A549 (cell line): ENCODE measurements around the gene FBXL13. TPM values are rescaled to one million over a fixed set of nuclear protein-coding genes. Genes with fewer than 3 reads are reported as not detected.
A peak's percentile ranks its signal among the peaks of the same experiment; 100 is the strongest.
"Not testable (repeated sequence)": the region's sequence is repeated elsewhere in the genome, so short reads cannot be mapped to it uniquely, and the experiment has no call there.

ENCODE experiments used
- ATAC-seq, 2 experiments: fragments of 200-7000 bp in 1 of 2; fragments of >200 bp in 1 of 2; cut with Nextera tagmentation in 1 of 2; cut with Tn5 transposase in 1 of 2; 3 replicates each; pipeline versions ENCODE4 v1.8.0 to v1.9.1; 2018 to 2020; ENCODE audit warnings: mild to moderate bottlenecking in 1 of 2, moderate library complexity in 1 of 2
- CTCF ChIA-PET: fragments of 300-600 bp; sonication (Branson Sonifier 250); formaldehyde crosslinking; extraction: SDS; loops from one replicate; lab custom pipeline; 2021; ENCODE audit warnings: antibody characterized with exemption, inconsistent platforms; lab: Yijun Ruan, JAX
- POLR2A ChIA-PET: fragments of 350-600 bp; formaldehyde crosslinking; extraction: SDS; loops from one replicate; lab custom pipeline; 2021; ENCODE audit warnings: antibody characterized with exemption, inconsistent platforms; lab: Yijun Ruan, JAX
- DNase-seq, 2 experiments: peaks; one replicate each; pipeline versions ENCODE4 v3.0.0 to v3.0.0-alpha.2; 2011 to 2016; ENCODE audit warnings: low read depth in 1 of 2, low spot score in 1 of 2
- FAIRE-seq: peaks from 2 replicates; lab custom pipeline; 2011; peaks lifted over from hg19 to GRCh38; lab: Jason Lieb, UNC
- H3K27ac ChIP-seq, 2 experiments: fragments of >200 bp; sonication (Bioruptor Twin); formaldehyde crosslinking; 3 replicates each; pipeline ENCODE4 v1.5.1; 2016 to 2017
- H3K4me1 ChIP-seq: fragments of >200 bp; sonication (Bioruptor Twin); formaldehyde crosslinking; 3 replicates; pipeline ENCODE4 v1.6.1; 2016
- H3K4me2 ChIP-seq: fragments of >200 bp; sonication (Bioruptor Twin); formaldehyde crosslinking; 3 replicates; pipeline ENCODE4 v1.6.1; 2016
- H3K4me3 ChIP-seq: fragments of >200 bp; sonication (Bioruptor Twin); formaldehyde crosslinking; 3 replicates; pipeline ENCODE4 v1.5.1; 2016
- H3K9me3 ChIP-seq: fragments of >200 bp; sonication (Bioruptor Twin); formaldehyde crosslinking; 3 replicates; pipeline ENCODE4 v1.6.1; 2016
- BHLHE40 ChIP-seq: IDR thresholded peaks from 2 replicates; pipeline ENCODE4 v1.6.1; 2012; ENCODE audit warnings: low read depth, low read length, inconsistent platforms
- CBX8 ChIP-seq: fragments of 200-600 bp; sonication (generic); IDR thresholded peaks from 2 replicates; pipeline ENCODE4 v1.6.1; 2016
- EP300 ChIP-seq, 2 experiments: fragments of >200 bp; sonication (Bioruptor Twin); formaldehyde crosslinking; IDR thresholded peaks; 2 replicates in 1 of 2; 3 replicates in 1 of 2; pipeline ENCODE4 v1.6.1; 2016 to 2017
- ESRRA ChIP-seq: fragments of 150-350 bp; IDR thresholded peaks from 2 replicates; pipeline ENCODE4 v1.6.1; 2014; ENCODE audit warnings: mild to moderate bottlenecking, low read length, borderline replicate concordance
- FOXS1 ChIP-seq: fragments of 250-450 bp; sonication (Bioruptor Pico); IDR thresholded peaks from 2 replicates; pipeline ENCODE4 v1.5.0; 2020; ENCODE audit warnings: mild to moderate bottlenecking, moderate library complexity
- GATA3 ChIP-seq: IDR thresholded peaks from 2 replicates; pipeline ENCODE4 v1.6.1; 2012; ENCODE audit warnings: borderline replicate concordance
- HEYL ChIP-seq: fragments of 250-450 bp; sonication (Bioruptor Pico); IDR thresholded peaks from 2 replicates; pipeline ENCODE4 v1.8.0; 2021; ENCODE audit warnings: mild to moderate bottlenecking, moderate library complexity
- HOXA7 ChIP-seq: fragments of 250-450 bp; sonication (Bioruptor Pico); IDR thresholded peaks from 2 replicates; pipeline ENCODE4 v1.5.0; 2020; ENCODE audit warnings: mild to moderate bottlenecking, moderate library complexity
- HOXB13 ChIP-seq: fragments of 250-450 bp; sonication (Bioruptor Pico); IDR thresholded peaks from 2 replicates; pipeline ENCODE4 v1.5.0; 2020; ENCODE audit warnings: low read depth, mild to moderate bottlenecking, moderate library complexity
- HOXB5 ChIP-seq: fragments of 250-450 bp; sonication (Bioruptor Pico); IDR thresholded peaks from 2 replicates; pipeline ENCODE4 v1.5.0; 2020; ENCODE audit warnings: mild to moderate bottlenecking, moderate library complexity
- JUN ChIP-seq, 2 experiments: fragments of >200 bp; sonication (Bioruptor Twin); formaldehyde crosslinking; IDR thresholded peaks; 2 replicates in 1 of 2; 3 replicates in 1 of 2; pipeline ENCODE4 v1.6.1; 2016 to 2017
- JUNB ChIP-seq: fragments of >200 bp; sonication (Bioruptor Twin); formaldehyde crosslinking; IDR thresholded peaks from 2 replicates; pipeline ENCODE4 v1.6.1; 2016
- KDM1A ChIP-seq: fragments of 200-600 bp; sonication (generic); IDR thresholded peaks from 2 replicates; pipeline ENCODE4 v1.6.1; 2016; ENCODE audit warnings: low read depth, mild to moderate bottlenecking
- MAFK ChIP-seq: fragments of 450-650 bp; IDR thresholded peaks from 2 replicates; pipeline ENCODE4 v1.6.1; 2014; ENCODE audit not compliant: partially characterized antibody
- MAX ChIP-seq: IDR thresholded peaks from 2 replicates; pipeline ENCODE4 v1.6.1; 2012
- NPAS2 ChIP-seq: fragments of 250-450 bp; sonication (Bioruptor Pico); IDR thresholded peaks from 2 replicates; pipeline ENCODE4 v1.8.0; 2022; ENCODE audit warnings: mild to moderate bottlenecking, moderate library complexity, borderline replicate concordance
- RCOR1 ChIP-seq: fragments of 150-350 bp; IDR thresholded peaks from 2 replicates; pipeline ENCODE4 v1.6.1; 2014; ENCODE audit warnings: antibody characterized with exemption, low read length, low read depth
- RFX5 ChIP-seq: fragments of 450-650 bp; IDR thresholded peaks from 2 replicates; pipeline ENCODE4 v1.7.1; 2014; ENCODE audit warnings: antibody characterized with exemption, mild to moderate bottlenecking, moderate library complexity
- TP53 ChIP-seq: fragments of 250-450 bp; sonication (Bioruptor Pico); IDR thresholded peaks from 2 replicates; pipeline ENCODE4 v1.5.0; 2021; ENCODE audit warnings: mild to moderate bottlenecking, moderate library complexity
- ZC3H11A ChIP-seq: fragments of 450-650 bp; IDR thresholded peaks from 2 replicates; pipeline ENCODE4 v1.6.1; 2014; ENCODE audit warnings: antibody characterized with exemption, mild to moderate bottlenecking
- ZSCAN20 ChIP-seq: fragments of 250-450 bp; sonication (Bioruptor Pico); IDR thresholded peaks from 2 replicates; pipeline ENCODE4 v1.8.0; 2022; ENCODE audit warnings: mild to moderate bottlenecking, moderate library complexity
- WGBS: methylation state at CpG from one replicate; pipeline ENCODE4 v1.1.6; 2017; ENCODE audit errors: missing lambda C conversion rate; 5-methylcytosine and 5-hydroxymethylcytosine counted together
- polyA plus RNA-seq, 4 experiments: library from polyadenylated mRNA; depleted of rRNA in 3 of 4; stranded (reverse); fragments of >200 nt; fragmentation: RNase III in 1 of 4; extraction: RNeasy Plus Mini Kit Qiagen cat#74134 plus additional on column Dnase treatment in 1 of 4; gene quantifications; 2 replicates in 3 of 4; 3 replicates in 1 of 4; pipeline ENCODE4 v1.2.3, GENCODE V29; 2011 to 2017
- TF ChIP-seq, protein P1 (sequence below): fragments of 200-600 bp; sonication (generic); IDR thresholded peaks from 2 replicates; pipeline ENCODE4 v1.6.1; 2016; ENCODE audit warnings: antibody characterized with exemption, mild to moderate bottlenecking, moderate library complexity

Gene FBXL13
- polyA plus RNA-seq, 2 of the 4 experiments (the other 2 are of a cell fraction), result 0.45 to 0.70 TPM

- TF ChIP-seq, protein P1, sequence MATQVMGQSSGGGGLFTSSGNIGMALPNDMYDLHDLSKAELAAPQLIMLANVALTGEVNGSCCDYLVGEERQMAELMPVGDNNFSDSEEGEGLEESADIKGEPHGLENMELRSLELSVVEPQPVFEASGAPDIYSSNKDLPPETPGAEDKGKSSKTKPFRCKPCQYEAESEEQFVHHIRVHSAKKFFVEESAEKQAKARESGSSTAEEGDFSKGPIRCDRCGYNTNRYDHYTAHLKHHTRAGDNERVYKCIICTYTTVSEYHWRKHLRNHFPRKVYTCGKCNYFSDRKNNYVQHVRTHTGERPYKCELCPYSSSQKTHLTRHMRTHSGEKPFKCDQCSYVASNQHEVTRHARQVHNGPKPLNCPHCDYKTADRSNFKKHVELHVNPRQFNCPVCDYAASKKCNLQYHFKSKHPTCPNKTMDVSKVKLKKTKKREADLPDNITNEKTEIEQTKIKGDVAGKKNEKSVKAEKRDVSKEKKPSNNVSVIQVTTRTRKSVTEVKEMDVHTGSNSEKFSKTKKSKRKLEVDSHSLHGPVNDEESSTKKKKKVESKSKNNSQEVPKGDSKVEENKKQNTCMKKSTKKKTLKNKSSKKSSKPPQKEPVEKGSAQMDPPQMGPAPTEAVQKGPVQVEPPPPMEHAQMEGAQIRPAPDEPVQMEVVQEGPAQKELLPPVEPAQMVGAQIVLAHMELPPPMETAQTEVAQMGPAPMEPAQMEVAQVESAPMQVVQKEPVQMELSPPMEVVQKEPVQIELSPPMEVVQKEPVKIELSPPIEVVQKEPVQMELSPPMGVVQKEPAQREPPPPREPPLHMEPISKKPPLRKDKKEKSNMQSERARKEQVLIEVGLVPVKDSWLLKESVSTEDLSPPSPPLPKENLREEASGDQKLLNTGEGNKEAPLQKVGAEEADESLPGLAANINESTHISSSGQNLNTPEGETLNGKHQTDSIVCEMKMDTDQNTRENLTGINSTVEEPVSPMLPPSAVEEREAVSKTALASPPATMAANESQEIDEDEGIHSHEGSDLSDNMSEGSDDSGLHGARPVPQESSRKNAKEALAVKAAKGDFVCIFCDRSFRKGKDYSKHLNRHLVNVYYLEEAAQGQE, result no peak
- TF ChIP-seq HOXB13, result no peak
Measured at GRCh38 chr7:103001210-103001609, 73.4 kb downstream of the FBXL13 start (continued).

DNA sequence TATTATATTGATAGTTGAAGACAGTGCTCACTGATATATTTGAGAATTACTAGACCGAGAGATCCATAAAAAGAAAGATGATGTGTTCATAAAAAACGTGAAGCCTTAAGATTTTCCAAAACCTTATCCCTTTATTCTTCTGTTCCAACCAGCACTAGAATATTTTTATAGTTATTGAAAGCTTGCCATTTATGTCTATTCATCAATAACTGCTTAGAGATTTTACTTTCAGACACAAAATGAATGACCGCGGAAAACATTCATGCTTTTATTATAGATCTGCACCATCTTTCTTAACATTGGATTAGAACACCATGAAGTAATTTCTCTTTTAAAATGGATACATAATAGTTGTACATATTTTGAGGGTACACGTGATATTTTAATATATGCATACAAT lies 77.6 kb downstream of the FBXL13 start:
- TF ChIP-seq ZC3H11A (no peak), MAFK (peak; percentile 41)
- Histone ChIP-seq H3K27ac (no peak overlapping the region), H3K4me2 (no peak overlapping the region), H3K9me3 (0 out of 3 replicates have a peak, but pooled peaks cover 6% of the 10 kb centered on the region), H3K4me1 (peaks cover 22% of the 10 kb centered on the region), H3K4me3 (no peak overlapping the region)
- no peak for ATAC-seq
- ChIA-PET POLR2A (no interaction called here), CTCF (no interaction called here)
- DNase-seq, result no peak
- 91% methylated on average over 5 of the region's 5 CpGs for WGBS
- FAIRE-seq, result no peak

GRCh38 chr7:102995609-102996008 lies 79.0 kb downstream of the FBXL13 start:
- H3K27ac ChIP-seq, CTCF ChIA-PET, DNase-seq, FAIRE-seq, ATAC-seq, H3K4me2 ChIP-seq, H3K4me3 ChIP-seq, POLR2A ChIA-PET, H3K9me3 ChIP-seq: not testable (repeated sequence)
- peaks cover 36% of the 10 kb centered on the region for H3K4me1 ChIP-seq
- TF ChIP-seq ZC3H11A, result peak; percentile 81
- WGBS, result 97% methylated on average over 5 of the region's 5 CpGs

DNA sequence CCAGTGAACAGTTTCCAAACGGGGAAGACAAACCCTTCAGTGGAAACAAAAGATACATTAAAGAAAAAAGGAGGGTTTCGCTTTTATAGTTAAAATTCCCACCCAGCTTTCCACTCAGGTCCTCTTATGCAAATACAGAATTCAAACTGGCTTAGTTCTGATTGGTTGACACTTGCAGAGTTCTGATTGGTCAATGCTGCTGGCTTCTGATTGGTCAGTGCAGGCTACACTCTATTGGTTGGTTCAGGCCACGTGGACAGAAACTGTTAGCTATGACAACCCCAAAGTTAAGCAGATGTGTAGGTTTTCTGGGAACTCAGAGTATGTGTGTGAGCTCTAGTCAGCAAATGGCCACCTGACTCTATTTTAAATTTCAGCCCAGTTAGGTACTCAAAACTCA lies 80.0 kb downstream of the FBXL13 start:
- Histone ChIP-seq H3K4me1 (peaks cover 37% of the 10 kb centered on the region), H3K4me2 (no peak overlapping the region), H3K27ac (no peak overlapping the region), H3K4me3 (no peak overlapping the region), H3K9me3 (0 out of 3 replicates have a peak, but pooled peaks cover 3% of the 10 kb centered on the region)
- TF ChIP-seq ESRRA (no peak), RCOR1 (no peak), HEYL (CRISPR knock-in tag) (no peak), HOXA7 (CRISPR knock-in tag) (no peak), JUN (IDR thresholded peaks at IDR 0.05) (no peak), JUNB (no peak), CBX8 (no peak), HOXB5 (CRISPR knock-in tag) (no peak), MAX (no peak), BHLHE40 (no peak), KDM1A (no peak), NPAS2 (no peak), GATA3 (no peak), EP300 (IDR thresholded peaks at IDR 0.05) (no peak), TP53 (CRISPR knock-in tag) (no peak), ZSCAN20 (CRISPR knock-in tag) (no peak), RFX5 (no peak), FOXS1 (CRISPR knock-in tag) (no peak)
- TF ChIP-seq, protein P1, result no peak
- POLR2A ChIA-PET, result no interaction called here
- FAIRE-seq, result no peak
- no peak for DNase-seq
- 94% methylated on average over 3 of the region's 3 CpGs for WGBS
- no peak for ATAC-seq
- CTCF ChIA-PET, result no interaction called here
